Central memory CD8-positive, alpha-beta T cell (primary cell): ENCODE measurements around the gene ARF3.
A peak's percentile ranks its signal among the peaks of the same experiment; 100 is the strongest.

Source experiments
- ATAC-seq: fragments of 150-1000 bp; cut with Tn5 transposase; replicated peaks from 2 replicates; pipeline ENCODE4 v1.10.0; 2022; ENCODE audit warnings: mild to moderate bottlenecking, moderate FRiP score, moderate number of reproducible peaks; ENCODE audit not compliant: poor library complexity, severe bottlenecking; ENCODE audit errors: extremely low read depth
- DNase-seq, 2 donors: peaks; one replicate each; pipeline ENCODE4 v3.0.0; 2021; ENCODE audit warnings: low spot score in 2 of 2
- H3K27ac Mint-ChIP-seq: one replicate; pipeline ENCODE4 v1.8.0; 2022; ENCODE audit warnings: low read depth, mild to moderate bottlenecking, moderate library complexity, mixed read lengths
- H3K27me3 Mint-ChIP-seq: one replicate; pipeline ENCODE4 v1.8.0; 2022; ENCODE audit warnings: mixed read lengths
- H3K36me3 Mint-ChIP-seq: one replicate; pipeline ENCODE4 v1.8.0; 2022; ENCODE audit warnings: mild to moderate bottlenecking, moderate library complexity, mixed read lengths; ENCODE audit not compliant: insufficient read depth
- H3K4me1 Mint-ChIP-seq: one replicate; pipeline ENCODE4 v1.8.0; 2022; ENCODE audit warnings: mixed read lengths
- H3K4me3 Mint-ChIP-seq: one replicate; pipeline ENCODE4 v1.8.0; 2022; ENCODE audit warnings: mild to moderate bottlenecking, moderate library complexity, mixed read lengths
- H3K9me3 Mint-ChIP-seq: one replicate; pipeline ENCODE4 v1.8.0; 2022; ENCODE audit warnings: mixed read lengths

Gene ARF3

GRCh38 chr12:48947727-48948126 is 9.6 kb downstream of the ARF3 start:
- Mint-ChIP-seq H3K27me3 (no peaks in the 10 kb centered on the region), H3K4me1 (peaks cover 38% of the 10 kb centered on the region), H3K27ac (no peak overlapping the region), H3K4me3 (no peak overlapping the region), H3K9me3 (no peaks in the 10 kb centered on the region), H3K36me3 (peaks cover 10% of the 10 kb centered on the region)
- no peak for ATAC-seq
- no peak for DNase-seq

- Mint-ChIP-seq H3K4me3 (no peak overlapping the region), H3K36me3 (peaks cover 11% of the 10 kb centered on the region), H3K27ac (no peak overlapping the region), H3K27me3 (no peaks in the 10 kb centered on the region), H3K4me1 (peaks cover 30% of the 10 kb centered on the region), H3K9me3 (no peaks in the 10 kb centered on the region)
- no peak for DNase-seq
- ATAC-seq = no peak
Measured at GRCh38 chr12:48946943-48947342, 10.3 kb downstream of the ARF3 start.

GRCh38 chr12:48946205-48946604 is 11.1 kb downstream of the ARF3 start:
- H3K27ac Mint-ChIP-seq = no peak overlapping the region

GRCh38 chr12:48943221-48943620 is 14.1 kb downstream of the ARF3 start:
- H3K9me3 Mint-ChIP-seq = no peaks in the 10 kb centered on the region
- ATAC-seq (no peak), DNase-seq (no peak)
- H3K36me3 Mint-ChIP-seq = peaks cover 25% of the 10 kb centered on the region
- peaks cover 17% of the 10 kb centered on the region for H3K4me1 Mint-ChIP-seq
- H3K27ac Mint-ChIP-seq = no peak overlapping the region
- H3K4me3 Mint-ChIP-seq = no peak overlapping the region
- no peaks in the 10 kb centered on the region for H3K27me3 Mint-ChIP-seq

More at GRCh38 chr12:48946205-48946604, 11.1 kb downstream of the ARF3 start:
- H3K36me3 Mint-ChIP-seq = peaks cover 14% of the 10 kb centered on the region
- no peaks in the 10 kb centered on the region for H3K27me3 Mint-ChIP-seq
- no peak for DNase-seq
- no peak overlapping the region for H3K4me3 Mint-ChIP-seq
- no peak for ATAC-seq
- H3K9me3 Mint-ChIP-seq = no peaks in the 10 kb centered on the region
- peaks cover 28% of the 10 kb centered on the region for H3K4me1 Mint-ChIP-seq

- DNase-seq = no peak
- Mint-ChIP-seq H3K4me3 (no peak overlapping the region), H3K27ac (no peak overlapping the region), H3K4me1 (peaks cover 25% of the 10 kb centered on the region), H3K9me3 (no peaks in the 10 kb centered on the region), H3K27me3 (no peaks in the 10 kb centered on the region), H3K36me3 (peaks cover 29% of the 10 kb centered on the region)
- no peak for ATAC-seq
Measured at GRCh38 chr12:48940181-48940580, 17.1 kb downstream of the ARF3 start.

- no peak overlapping the region for H3K4me3 Mint-ChIP-seq
- no peak overlapping the region for H3K27ac Mint-ChIP-seq
- peaks cover 29% of the 10 kb centered on the region for H3K36me3 Mint-ChIP-seq
- H3K27me3 Mint-ChIP-seq = no peaks in the 10 kb centered on the region
- no peak for DNase-seq
- no peaks in the 10 kb centered on the region for H3K9me3 Mint-ChIP-seq
- peaks cover 36% of the 10 kb centered on the region for H3K4me1 Mint-ChIP-seq
- no peak for ATAC-seq
Measured at GRCh38 chr12:48938805-48939204, 18.5 kb downstream of the ARF3 start.

GRCh38 chr12:48937170-48937569 is 20.1 kb downstream of the ARF3 start:
- Mint-ChIP-seq H3K36me3 (peaks cover 30% of the 10 kb centered on the region), H3K4me1 (peaks cover 43% of the 10 kb centered on the region), H3K27me3 (no peaks in the 10 kb centered on the region), H3K9me3 (no peaks in the 10 kb centered on the region), H3K27ac (peak overlapping the region; percentile 83), H3K4me3 (no peak overlapping the region)
- DNase-seq = no peak
- no peak for ATAC-seq

- Mint-ChIP-seq H3K27me3 (no peaks in the 10 kb centered on the region), H3K4me3 (peak overlapping the region; percentile 5), H3K9me3 (no peaks in the 10 kb centered on the region), H3K36me3 (peaks cover 27% of the 10 kb centered on the region), H3K27ac (peak overlapping the region; percentile 83), H3K4me1 (peaks cover 44% of the 10 kb centered on the region)
- DNase-seq = peak; percentile 75 to 88
- peak; percentile 30 for ATAC-seq
Measured at GRCh38 chr12:48936379-48936979, 20.8 kb downstream of the ARF3 start.

- Mint-ChIP-seq H3K27ac (peak overlapping the region; percentile 90), H3K4me1 (peaks cover 57% of the 10 kb centered on the region), H3K27me3 (no peaks in the 10 kb centered on the region), H3K9me3 (no peaks in the 10 kb centered on the region), H3K36me3 (peaks cover 14% of the 10 kb centered on the region), H3K4me3 (peak overlapping the region; percentile 50)
- ATAC-seq = no peak
- no peak for DNase-seq
Measured at GRCh38 chr12:48934312-48934706, 23.0 kb downstream of the ARF3 start.

GRCh38 chr12:48933664-48934311 is 23.5 kb downstream of the ARF3 start:
- peaks cover 57% of the 10 kb centered on the region for H3K4me1 Mint-ChIP-seq
- peaks cover 10% of the 10 kb centered on the region for H3K36me3 Mint-ChIP-seq
- DNase-seq (peak in 1 of 2 donors; percentile 48), ATAC-seq (peak; percentile 95)
- H3K27ac Mint-ChIP-seq = peak overlapping the region; percentile 90
- H3K27me3 Mint-ChIP-seq = no peaks in the 10 kb centered on the region
- no peaks in the 10 kb centered on the region for H3K9me3 Mint-ChIP-seq
- H3K4me3 Mint-ChIP-seq = peak overlapping the region; percentile 50

GRCh38 chr12:48932878-48933277 is 24.4 kb downstream of the ARF3 start:
- DNase-seq (no peak), ATAC-seq (no peak)
- H3K27ac Mint-ChIP-seq = peak overlapping the region; percentile 90
- H3K36me3 Mint-ChIP-seq = peaks cover 10% of the 10 kb centered on the region
- H3K4me1 Mint-ChIP-seq = peaks cover 57% of the 10 kb centered on the region
- H3K4me3 Mint-ChIP-seq = peak overlapping the region; percentile 56
- H3K9me3 Mint-ChIP-seq = no peaks in the 10 kb centered on the region
- no peaks in the 10 kb centered on the region for H3K27me3 Mint-ChIP-seq

- no peak overlapping the region for H3K4me3 Mint-ChIP-seq
- H3K27me3 Mint-ChIP-seq = no peaks in the 10 kb centered on the region
- no peaks in the 10 kb centered on the region for H3K9me3 Mint-ChIP-seq
- H3K27ac Mint-ChIP-seq = peak overlapping the region; percentile 42
- DNase-seq (no peak), ATAC-seq (no peak)
- peaks cover 6% of the 10 kb centered on the region for H3K36me3 Mint-ChIP-seq
- peaks cover 55% of the 10 kb centered on the region for H3K4me1 Mint-ChIP-seq
Measured at GRCh38 chr12:48930475-48930874, 26.8 kb downstream of the ARF3 start.

GRCh38 chr12:48929551-48929950 is 27.7 kb downstream of the ARF3 start:
- ATAC-seq = no peak
- Mint-ChIP-seq H3K4me1 (peaks cover 50% of the 10 kb centered on the region), H3K4me3 (no peak overlapping the region), H3K36me3 (peaks cover 11% of the 10 kb centered on the region), H3K27me3 (no peaks in the 10 kb centered on the region), H3K9me3 (no peaks in the 10 kb centered on the region), H3K27ac (peak overlapping the region; percentile 42)
- DNase-seq = no peak
